OCI-LY1 (cell line): ENCODE results near the gene FDXR.

Experiments
- CTCF ChIP-seq: fragments of 200-600 bp; sonication (generic), shearing (Covaris generic); IDR thresholded peaks from 2 replicates; pipeline ENCODE4 v1.5.1; 2017; ENCODE audit warnings: mild to moderate bottlenecking, antibody characterized with exemption, low read length, moderate library complexity, mixed read lengths
- EZH2 ChIP-seq: fragments of 200-600 bp; sonication (generic), shearing (Covaris generic); IDR thresholded peaks from 2 replicates; pipeline ENCODE4 v1.8.0; 2017; ENCODE audit warnings: borderline replicate concordance, mixed run types, mild to moderate bottlenecking, antibody characterized with exemption, low read length, moderate library complexity, mixed read lengths

GRCh38 chr17:74916136-74916850 is 43.5 kb upstream of the FDXR start:
- no peak for TF ChIP-seq CTCF
- TF ChIP-seq EZH2: no peak
